GM12878 (cell line): ENCODE data around the gene ADAM19. TPM values are rescaled to one million over a fixed set of nuclear protein-coding genes. Genes with fewer than 3 reads are reported as not detected.

Source experiments
- ATAC-seq: fragments of 200-7000 bp; cut with Tn5 transposase; 3 replicates; pipeline ENCODE4 v1.9.1; 2020; ENCODE audit warnings: mild to moderate bottlenecking, moderate library complexity
- BruUV-seq: library from RNA; stranded (reverse); fragments of 400-500 nt; replicated peaks from 2 replicates; lab custom pipeline; 2021; lab: Mats Ljungman, UMichigan
- CTCF ChIA-PET: fragments of 300-600 bp; sonication (Branson Sonifier 250); formaldehyde crosslinking; extraction: SDS; loops from one replicate; lab custom pipeline; 2021; ENCODE audit warnings: inconsistent platforms; lab: Yijun Ruan, JAX
- POLR2A ChIA-PET: fragments of 350-600 bp; formaldehyde crosslinking; extraction: SDS; loops from one replicate; lab custom pipeline; 2021; ENCODE audit warnings: inconsistent platforms; lab: Charles Lee
- RAD21 ChIA-PET: fragments of 300-600 bp; sonication (Branson Sonifier 250); formaldehyde crosslinking; loops from one replicate; lab custom pipeline; 2023; ENCODE audit warnings: antibody characterized with exemption; ENCODE audit not compliant: unreplicated experiment; lab: Charles Lee
- SMC1A ChIA-PET: fragments of 300-600 bp; sonication (Branson Sonifier 250); formaldehyde crosslinking; loops from one replicate; lab custom pipeline; 2023; ENCODE audit not compliant: unreplicated experiment, uncharacterized antibody; lab: Charles Lee
- DNase-seq: peaks from one replicate; pipeline ENCODE4 v3.0.0-alpha.2; 2011; ENCODE audit warnings: low read depth, low spot score
- FAIRE-seq: peaks from 3 replicates; lab custom pipeline; 2011; peaks lifted over from hg19 to GRCh38; lab: Jason Lieb, UNC
- H2AFZ ChIP-seq: 2 replicates; pipeline ENCODE4 v1.6.0; 2011; ENCODE audit warnings: low read depth, low read length, control low read depth; ENCODE audit not compliant: control insufficient read depth
- H3K27ac ChIP-seq: 2 replicates; pipeline ENCODE4 v1.5.1; 2011; ENCODE audit warnings: control low read depth; ENCODE audit not compliant: control insufficient read depth, insufficient read depth
- H3K27me3 ChIP-seq, 2 experiments: replicated peaks in 1 of 2; 2 replicates each; pipeline versions ENCODE4 v1.6.0 to v1.6.1; 2011; ENCODE audit warnings: low read length in 1 of 2; ENCODE audit not compliant: control insufficient read depth in 2 of 2, insufficient read depth in 2 of 2
- H3K36me3 ChIP-seq, 2 experiments: 2 replicates each; pipeline ENCODE4 v1.5.1; 2011; ENCODE audit warnings: low read length in 1 of 2; ENCODE audit not compliant: control insufficient read depth in 2 of 2, insufficient read depth in 2 of 2
- H3K4me1 ChIP-seq: 2 replicates; pipeline ENCODE4 v1.6.1; 2011; ENCODE audit warnings: mild to moderate bottlenecking, low read length, moderate library complexity, mixed read lengths; ENCODE audit not compliant: control insufficient read depth, insufficient read depth
- H3K4me2 ChIP-seq: 2 replicates; pipeline ENCODE4 v1.6.0; 2011; ENCODE audit warnings: control low read depth; ENCODE audit not compliant: control insufficient read depth, insufficient read depth
- H3K4me3 ChIP-seq: fragments of 200-600 bp; sonication (generic); 2 replicates; pipeline ENCODE4 v1.5.1; 2016
- H3K79me2 ChIP-seq: 2 replicates; pipeline ENCODE4 v1.6.0; 2011; ENCODE audit warnings: low read length; ENCODE audit not compliant: control insufficient read depth, insufficient read depth
- H3K9ac ChIP-seq: 2 replicates; pipeline ENCODE4 v1.8.0; 2011; ENCODE audit warnings: low read length, control low read depth, mixed read lengths; ENCODE audit not compliant: control insufficient read depth, insufficient read depth
- H3K9me3 ChIP-seq: replicated peaks from 3 replicates; pipeline ENCODE4 v1.5.1; 2011; ENCODE audit warnings: mild to moderate bottlenecking, low read length; ENCODE audit not compliant: control insufficient read depth, insufficient read depth
- H4K20me1 ChIP-seq: 2 replicates; pipeline ENCODE4 v1.6.0; 2011; ENCODE audit not compliant: control insufficient read depth, insufficient read depth
- CHD2 ChIP-seq: IDR thresholded peaks from 2 replicates; pipeline ENCODE4 v1.6.1; 2011; ENCODE audit warnings: low read depth, low read length, improper control_type of control experiment, borderline replicate concordance
- HDAC2 ChIP-seq: fragments of 200-600 bp; sonication (generic); IDR thresholded peaks from 2 replicates; pipeline ENCODE4 v1.6.1; 2017
- NBN ChIP-seq: fragments of 450-650 bp; IDR thresholded peaks from 2 replicates; pipeline ENCODE4 v1.6.1; 2016
- NR2C1 ChIP-seq: fragments of 450-650 bp; IDR thresholded peaks from 2 replicates; pipeline ENCODE4 v1.6.1; 2017; ENCODE audit warnings: antibody characterized with exemption, mild to moderate bottlenecking, moderate library complexity
- NR2F1 ChIP-seq: fragments of 450-650 bp; conservative IDR thresholded peaks from 2 replicates; pipeline ENCODE4 v1.6.1; 2017; ENCODE audit warnings: mild to moderate bottlenecking
- RAD21 ChIP-seq: IDR thresholded peaks from 2 replicates; pipeline ENCODE4 v1.6.1; 2011; ENCODE audit warnings: mild to moderate bottlenecking, low read depth, low read length, moderate library complexity; ENCODE audit not compliant: insufficient read depth
- SMAD1 ChIP-seq: fragments of 450-650 bp; IDR thresholded peaks from 2 replicates; pipeline ENCODE4 v1.6.1; 2018; ENCODE audit warnings: mild to moderate bottlenecking, low read depth; ENCODE audit not compliant: partially characterized antibody
- SRF ChIP-seq, 2 experiments: IDR thresholded peaks; 2 replicates each; pipeline ENCODE4 v1.6.1; 2011; ENCODE audit warnings: low read depth in 2 of 2, low read length in 2 of 2, mild to moderate bottlenecking in 1 of 2, moderate library complexity in 1 of 2
- STAT1 ChIP-seq: fragments of 450-650 bp; conservative IDR thresholded peaks from 2 replicates; pipeline ENCODE4 v1.6.1; 2014; ENCODE audit warnings: antibody characterized with exemption, mild to moderate bottlenecking
- TBL1XR1 ChIP-seq: IDR thresholded peaks from 2 replicates; pipeline ENCODE4 v1.6.1; 2012; ENCODE audit warnings: low read depth, low read length, improper control_type of control experiment
- TCF3 ChIP-seq: IDR thresholded peaks from 2 replicates; pipeline ENCODE4 v1.6.1; 2012; ENCODE audit warnings: low read depth, mild to moderate bottlenecking, low read length, borderline replicate concordance; ENCODE audit not compliant: insufficient read depth
- USF1 ChIP-seq: IDR thresholded peaks from 2 replicates; pipeline ENCODE4 v1.6.1; 2011; ENCODE audit warnings: borderline replicate concordance, low read depth, mild to moderate bottlenecking, moderate library complexity, mixed read lengths, low read length; ENCODE audit not compliant: insufficient read depth; ENCODE audit errors: extremely low read length
- ZNF622 ChIP-seq: fragments of 450-650 bp; IDR thresholded peaks from 2 replicates; pipeline ENCODE4 v1.6.1; 2017; ENCODE audit warnings: mild to moderate bottlenecking, inconsistent platforms
- WGBS: methylation state at CpG from one replicate; pipeline ENCODE4 v1.1.6; 2016; ENCODE audit warnings: low lambda C conversion rate; ENCODE audit not compliant: insufficient replicate concordance, insufficient coverage; ENCODE audit errors: missing lambda C conversion rate; 5-methylcytosine and 5-hydroxymethylcytosine counted together
- in situ Hi-C: fragments of 300-500 bp; cut with MboI; formaldehyde crosslinking; loops from 9 replicates; pipeline ENCODE4 v1.14.3; 2018; ENCODE audit warnings: mixed read lengths
- intact Hi-C: fragments of 100-400 bp; cut with micrococcal nuclease; formaldehyde crosslinking; loops from one replicate; pipeline ENCODE4 v1.14.2; 2022; ENCODE audit not compliant: unreplicated experiment
- polyA plus RNA-seq, 11 experiments: library from polyadenylated mRNA; depleted of rRNA in 4 of 11; unstranded in 6 of 11; stranded (reverse) in 5 of 11; fragments of >200 nt; fragmentation: Nextera tagmentation in 4 of 11; fragmentation: Illumina TruSeq in 1 of 11; extraction: Ambion mirVana in 4 of 11; extraction: Trizol in 1 of 11; gene quantifications; 1 replicate in 1 of 11; 2 replicates in 10 of 11; pipeline versions ENCODE4 v1.2.1 to v1.2.3, GENCODE V29; 2011 to 2016; ENCODE audit warnings: inconsistent platforms in 2 of 11, missing spikeins in 2 of 11, low read depth in 1 of 11
- total RNA-seq, 4 experiments: library from RNA; depleted of rRNA in 3 of 4; stranded (reverse); fragments of >200 nt in 3 of 4; fragmentation: Illumina TruSeq in 1 of 4; extraction: Trizol in 1 of 4; gene quantifications; 2 replicates each; pipeline versions ENCODE4 v1.2.1 to v1.2.3, GENCODE V29; 2013 to 2021
- TF ChIP-seq, protein P1 (sequence below): IDR thresholded peaks from 2 replicates; pipeline ENCODE4 v1.6.1; 2012; ENCODE audit warnings: low read depth, low read length, improper control_type of control experiment
- TF ChIP-seq, protein P2 (sequence below): fragments of 450-650 bp; IDR thresholded peaks from 2 replicates; pipeline ENCODE4 v1.6.1; 2017; ENCODE audit warnings: antibody characterized with exemption, mild to moderate bottlenecking, moderate library complexity

ADAM19 gene
- total and polyA plus RNA-seq, 10 of the 15 experiments (the other 5 are each of a cell fraction or from before 2014, with no cell fraction given): 16.0 to 92.8 (median 44.7) TPM

DNA sequence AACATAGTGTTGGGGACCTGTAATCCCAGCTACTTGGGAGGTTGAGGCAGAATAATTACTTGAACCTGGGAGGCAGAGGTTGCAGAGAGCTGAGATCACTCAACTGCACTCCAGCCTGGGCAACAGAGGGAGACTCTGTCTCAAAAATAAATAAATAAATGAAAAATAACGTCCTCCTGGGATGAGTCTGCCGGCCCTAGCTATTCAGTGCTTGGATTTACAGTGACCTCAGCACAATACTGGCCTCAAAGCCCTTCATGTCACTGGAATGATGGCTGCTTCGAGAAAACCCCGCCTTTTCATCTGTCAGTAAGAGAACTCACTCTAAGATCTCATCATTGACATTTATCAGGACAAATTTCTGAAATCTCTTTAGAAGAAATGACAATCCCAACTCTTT lies 41.2 kb upstream of the ADAM19 start:
- 41% methylated on average over 4 of the region's 4 CpGs for WGBS
- no peaks in the 10 kb centered on the region for H3K27me3 ChIP-seq
- no TSS peak for BruUV-seq
- ChIA-PET POLR2A (no interaction called here), CTCF (interaction anchor here (0.9 to 1.4 kb wide), 3 partner anchors 22 to 185 kb away, joined by 3 read pairs; no protein-coding TSS in a partner anchor), RAD21 (no interaction called here), SMC1A (interaction anchor here (1.0 to 4.8 kb wide), 5 partner anchors 8 to 102 kb away, joined by 3 to 17 read pairs (median 4); no protein-coding TSS in a partner anchor)
- no peaks in the 10 kb centered on the region for H3K36me3 ChIP-seq
- no peak for ATAC-seq
- FAIRE-seq: no peak
- TF ChIP-seq RAD21: no peak
- TF ChIP-seq HDAC2: no peak
- TF ChIP-seq TCF3: no peak
- TF ChIP-seq CHD2: no peak
- no peak for TF ChIP-seq NBN
- TF ChIP-seq TBL1XR1: no peak
- TF ChIP-seq, protein P1, sequence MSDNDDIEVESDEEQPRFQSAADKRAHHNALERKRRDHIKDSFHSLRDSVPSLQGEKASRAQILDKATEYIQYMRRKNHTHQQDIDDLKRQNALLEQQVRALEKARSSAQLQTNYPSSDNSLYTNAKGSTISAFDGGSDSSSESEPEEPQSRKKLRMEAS: no peak
- no peak for TF ChIP-seq SMAD1
- no peak for TF ChIP-seq STAT1
- TF ChIP-seq, protein P2, sequence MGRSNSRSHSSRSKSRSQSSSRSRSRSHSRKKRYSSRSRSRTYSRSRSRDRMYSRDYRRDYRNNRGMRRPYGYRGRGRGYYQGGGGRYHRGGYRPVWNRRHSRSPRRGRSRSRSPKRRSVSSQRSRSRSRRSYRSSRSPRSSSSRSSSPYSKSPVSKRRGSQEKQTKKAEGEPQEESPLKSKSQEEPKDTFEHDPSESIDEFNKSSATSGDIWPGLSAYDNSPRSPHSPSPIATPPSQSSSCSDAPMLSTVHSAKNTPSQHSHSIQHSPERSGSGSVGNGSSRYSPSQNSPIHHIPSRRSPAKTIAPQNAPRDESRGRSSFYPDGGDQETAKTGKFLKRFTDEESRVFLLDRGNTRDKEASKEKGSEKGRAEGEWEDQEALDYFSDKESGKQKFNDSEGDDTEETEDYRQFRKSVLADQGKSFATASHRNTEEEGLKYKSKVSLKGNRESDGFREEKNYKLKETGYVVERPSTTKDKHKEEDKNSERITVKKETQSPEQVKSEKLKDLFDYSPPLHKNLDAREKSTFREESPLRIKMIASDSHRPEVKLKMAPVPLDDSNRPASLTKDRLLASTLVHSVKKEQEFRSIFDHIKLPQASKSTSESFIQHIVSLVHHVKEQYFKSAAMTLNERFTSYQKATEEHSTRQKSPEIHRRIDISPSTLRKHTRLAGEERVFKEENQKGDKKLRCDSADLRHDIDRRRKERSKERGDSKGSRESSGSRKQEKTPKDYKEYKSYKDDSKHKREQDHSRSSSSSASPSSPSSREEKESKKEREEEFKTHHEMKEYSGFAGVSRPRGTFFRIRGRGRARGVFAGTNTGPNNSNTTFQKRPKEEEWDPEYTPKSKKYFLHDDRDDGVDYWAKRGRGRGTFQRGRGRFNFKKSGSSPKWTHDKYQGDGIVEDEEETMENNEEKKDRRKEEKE: no peak
- no peak for TF ChIP-seq ZNF622
- TF ChIP-seq USF1: no peak
- TF ChIP-seq SRF (IDR thresholded peaks at IDR 0.05; ENCODE audit: low read depth in 2 of 2, low read length in 2 of 2): no peak
- no peak for TF ChIP-seq NR2F1
- no peak for TF ChIP-seq NR2C1
- no peak for DNase-seq
- in situ Hi-C loops: no loop called here
- no peak overlapping the region for H3K4me3 ChIP-seq
- H3K27ac ChIP-seq: no peak overlapping the region
- H3K79me2 ChIP-seq: no peaks in the 10 kb centered on the region
- peaks cover 10% of the 10 kb centered on the region for H3K4me1 ChIP-seq
- no peak overlapping the region for H2AFZ ChIP-seq
- intact Hi-C loops: no loop called here
- H3K4me2 ChIP-seq: no peak overlapping the region
- H4K20me1 ChIP-seq: no peaks in the 10 kb centered on the region
- H3K9ac ChIP-seq: no peak overlapping the region
- no peaks in the 10 kb centered on the region for H3K9me3 ChIP-seq
